A549 (cell line): ENCODE results near the gene HMGN4. TPM values are rescaled to one million over a fixed set of nuclear protein-coding genes. Genes with fewer than 3 reads are reported as not detected.

Source experiments
- ATAC-seq, 2 experiments: fragments of 200-7000 bp in 1 of 2; fragments of >200 bp in 1 of 2; cut with Nextera tagmentation in 1 of 2; cut with Tn5 transposase in 1 of 2; 3 replicates each; pipeline versions ENCODE4 v1.8.0 to v1.9.1; 2018 to 2020; ENCODE audit warnings: mild to moderate bottlenecking in 1 of 2, moderate library complexity in 1 of 2
- CTCF ChIA-PET: fragments of 300-600 bp; sonication (Branson Sonifier 250); formaldehyde crosslinking; extraction: SDS; loops from one replicate; lab custom pipeline; 2021; ENCODE audit warnings: antibody characterized with exemption, inconsistent platforms; lab: Yijun Ruan, JAX
- POLR2A ChIA-PET: fragments of 350-600 bp; formaldehyde crosslinking; extraction: SDS; loops from one replicate; lab custom pipeline; 2021; ENCODE audit warnings: antibody characterized with exemption, inconsistent platforms; lab: Yijun Ruan, JAX
- DNase-seq, 2 experiments: peaks; one replicate each; pipeline versions ENCODE4 v3.0.0 to v3.0.0-alpha.2; 2011 to 2016; ENCODE audit warnings: low read depth in 1 of 2, low spot score in 1 of 2
- FAIRE-seq: peaks from 2 replicates; lab custom pipeline; 2011; peaks lifted over from hg19 to GRCh38; lab: Jason Lieb, UNC
- H3K27ac ChIP-seq, 2 experiments: fragments of >200 bp; sonication (Bioruptor Twin); formaldehyde crosslinking; 3 replicates each; pipeline ENCODE4 v1.5.1; 2016 to 2017
- H3K4me1 ChIP-seq: fragments of >200 bp; sonication (Bioruptor Twin); formaldehyde crosslinking; 3 replicates; pipeline ENCODE4 v1.6.1; 2016
- H3K4me2 ChIP-seq: fragments of >200 bp; sonication (Bioruptor Twin); formaldehyde crosslinking; 3 replicates; pipeline ENCODE4 v1.6.1; 2016
- H3K4me3 ChIP-seq: fragments of >200 bp; sonication (Bioruptor Twin); formaldehyde crosslinking; 3 replicates; pipeline ENCODE4 v1.5.1; 2016
- H3K9me3 ChIP-seq: fragments of >200 bp; sonication (Bioruptor Twin); formaldehyde crosslinking; 3 replicates; pipeline ENCODE4 v1.6.1; 2016
- BHLHE40 ChIP-seq: IDR thresholded peaks from 2 replicates; pipeline ENCODE4 v1.6.1; 2012; ENCODE audit warnings: low read depth, low read length, inconsistent platforms
- CBX2 ChIP-seq: fragments of 200-600 bp; sonication (generic); IDR thresholded peaks from 2 replicates; pipeline ENCODE4 v1.6.1; 2016; ENCODE audit warnings: low read depth, mild to moderate bottlenecking, borderline replicate concordance
- CEBPB ChIP-seq, 2 experiments: fragments of >200 bp in 1 of 2; sonication (Bioruptor Twin) in 1 of 2; formaldehyde crosslinking in 1 of 2; IDR thresholded peaks; 2 replicates each; pipeline ENCODE4 v1.6.1; 2012 to 2016
- CHD4 ChIP-seq: fragments of 200-600 bp; sonication (generic); IDR thresholded peaks from 2 replicates; pipeline ENCODE4 v1.6.1; 2016; ENCODE audit warnings: antibody characterized with exemption, mild to moderate bottlenecking, borderline replicate concordance
- CTCF ChIP-seq: fragments of >200 bp; sonication (Bioruptor Twin); formaldehyde crosslinking; IDR thresholded peaks from 3 replicates; pipeline ENCODE4 v1.5.1; 2016
- EHMT2 ChIP-seq: fragments of 200-600 bp; sonication (generic); IDR thresholded peaks from 2 replicates; pipeline ENCODE4 v1.6.1; 2016; ENCODE audit warnings: antibody characterized with exemption, low read depth, mild to moderate bottlenecking, moderate library complexity
- FOSL2 ChIP-seq, 2 experiments: fragments of 450-650 bp in 1 of 2; fragments of >200 bp in 1 of 2; sonication (Bioruptor Twin) in 1 of 2; formaldehyde crosslinking; IDR thresholded peaks; 2 replicates each; pipeline versions ENCODE4 v1.5.0 to v1.6.1; 2016 to 2020; ENCODE audit warnings: mild to moderate bottlenecking in 1 of 2, moderate library complexity in 1 of 2
- JUN ChIP-seq, 2 experiments: fragments of >200 bp; sonication (Bioruptor Twin); formaldehyde crosslinking; IDR thresholded peaks; 2 replicates in 1 of 2; 3 replicates in 1 of 2; pipeline ENCODE4 v1.6.1; 2016 to 2017
- MAFK ChIP-seq: fragments of 450-650 bp; IDR thresholded peaks from 2 replicates; pipeline ENCODE4 v1.6.1; 2014; ENCODE audit not compliant: partially characterized antibody
- MAZ ChIP-seq: fragments of 150-350 bp; IDR thresholded peaks from 2 replicates; pipeline ENCODE4 v1.6.1; 2014; ENCODE audit warnings: antibody characterized with exemption, low read depth, low read length, borderline replicate concordance
- NFE2L2 ChIP-seq: fragments of 150-350 bp; conservative IDR thresholded peaks from 2 replicates; pipeline ENCODE4 v1.6.1; 2014; ENCODE audit warnings: low read length
- NPAS2 ChIP-seq: fragments of 250-450 bp; sonication (Bioruptor Pico); IDR thresholded peaks from 2 replicates; pipeline ENCODE4 v1.8.0; 2022; ENCODE audit warnings: mild to moderate bottlenecking, moderate library complexity, borderline replicate concordance
- POLR2AphosphoS2 ChIP-seq: conservative IDR thresholded peaks from 2 replicates; pipeline ENCODE4 v1.6.1; 2012; ENCODE audit warnings: low read length, improper control_type of control experiment, inconsistent platforms
- RAD21 ChIP-seq, 2 experiments: fragments of >200 bp in 1 of 2; sonication (Bioruptor Twin) in 1 of 2; formaldehyde crosslinking in 1 of 2; IDR thresholded peaks in 1 of 2; conservative IDR thresholded peaks in 1 of 2; 2 replicates in 1 of 2; 3 replicates in 1 of 2; pipeline ENCODE4 v1.6.1; 2012 to 2018; ENCODE audit warnings: inconsistent platforms in 1 of 2
- RCOR1 ChIP-seq: fragments of 150-350 bp; IDR thresholded peaks from 2 replicates; pipeline ENCODE4 v1.6.1; 2014; ENCODE audit warnings: antibody characterized with exemption, low read length, low read depth
- REST ChIP-seq: fragments of 200-600 bp; sonication (generic); IDR thresholded peaks from 2 replicates; pipeline ENCODE4 v1.6.1; 2016; ENCODE audit warnings: antibody characterized with exemption, mild to moderate bottlenecking, moderate library complexity
- RFX5 ChIP-seq: fragments of 450-650 bp; IDR thresholded peaks from 2 replicates; pipeline ENCODE4 v1.7.1; 2014; ENCODE audit warnings: antibody characterized with exemption, mild to moderate bottlenecking, moderate library complexity
- SMC3 ChIP-seq: fragments of >200 bp; sonication (Bioruptor Twin); formaldehyde crosslinking; IDR thresholded peaks from 3 replicates; pipeline ENCODE4 v1.6.1; 2018; ENCODE audit warnings: inconsistent platforms
- SREBF2 ChIP-seq: fragments of 450-650 bp; IDR thresholded peaks from 2 replicates; pipeline ENCODE4 v1.6.1; 2014; ENCODE audit warnings: mild to moderate bottlenecking, moderate library complexity
- TFCP2L1 ChIP-seq: fragments of 250-450 bp; sonication (Bioruptor Pico); IDR thresholded peaks from 2 replicates; pipeline ENCODE4 v1.5.0; 2021; ENCODE audit warnings: mild to moderate bottlenecking
- USF2 ChIP-seq: fragments of 450-650 bp; IDR thresholded peaks from 2 replicates; pipeline ENCODE4 v1.6.1; 2014; ENCODE audit warnings: antibody characterized with exemption
- ZNF302 ChIP-seq: fragments of 250-450 bp; sonication (Bioruptor Pico); IDR thresholded peaks from 2 replicates; pipeline ENCODE4 v1.9.0; 2021; ENCODE audit warnings: inconsistent platforms, mild to moderate bottlenecking, moderate library complexity
- WGBS: methylation state at CpG from one replicate; pipeline ENCODE4 v1.1.6; 2017; ENCODE audit errors: missing lambda C conversion rate; 5-methylcytosine and 5-hydroxymethylcytosine counted together
- polyA plus RNA-seq, 4 experiments: library from polyadenylated mRNA; depleted of rRNA in 3 of 4; stranded (reverse); fragments of >200 nt; fragmentation: RNase III in 1 of 4; extraction: RNeasy Plus Mini Kit Qiagen cat#74134 plus additional on column Dnase treatment in 1 of 4; gene quantifications; 2 replicates in 3 of 4; 3 replicates in 1 of 4; pipeline ENCODE4 v1.2.3, GENCODE V29; 2011 to 2017

HMGN4 gene
- polyA plus RNA-seq, 2 of the 4 experiments (the other 2 are of a cell fraction), result 55.0 to 59.0 TPM

- no peak for TF ChIP-seq REST
- no peak for TF ChIP-seq CHD4
- no peak for TF ChIP-seq RFX5
Observed at GRCh38 chr6:26563488-26563887, 25.3 kb downstream of the HMGN4 start (continued).

GRCh38 chr6:26568601-26569432 lies 30.7 kb downstream of the HMGN4 start:
- CTCF ChIA-PET, result interaction anchor here (0.6 to 9.4 kb wide), 16 partner anchors 8 to 284 kb away, joined by 3 to 124 read pairs (median 4); partner anchors contain the start of gene HMGN4
- peak; percentile 71 to 74 for ATAC-seq
- POLR2A ChIA-PET, result interaction anchor here (0.9 to 1.9 kb wide), 3 partner anchors 12 to 335 kb away, joined by 3 to 10 read pairs (median 3); partner anchors contain the start of gene ABT1
- peaks cover 6% of the 10 kb centered on the region; the same call in 1 of the 3 replicates for H3K4me1 ChIP-seq
- peak in 1 of 2 experiments; percentile 93 for DNase-seq
- TF ChIP-seq CEBPB (IDR thresholded peaks at IDR 0.05) (peak; percentile 83 to 95), POLR2AphosphoS2 (no peak), CTCF (peak; percentile 41), RAD21 (conservative IDR thresholded peaks at IDR 0.05 in 1 of 2, IDR thresholded peaks at IDR 0.05 in 1 of 2) (peak; percentile 61 to 68), BHLHE40 (no peak), SMC3 (peak; percentile 40; the same call in 2 of the 3 replicates), SREBF2 (peak; percentile 79), CBX2 (no peak)
- FAIRE-seq, result no peak
- H3K4me3 ChIP-seq, result peak overlapping the region; percentile 66
- peak overlapping the region; percentile 53 to 86; a peak in 5 of 6 replicates for H3K27ac ChIP-seq
- WGBS, result under 1% methylated on average over 29 of the region's 34 CpGs
- no peaks in the 10 kb centered on the region for H3K9me3 ChIP-seq
- peak overlapping the region; percentile 70 for H3K4me2 ChIP-seq

- WGBS, result 0% methylated on average over 2 of the region's 2 CpGs
- ChIA-PET POLR2A (interaction anchor here (0.9 to 1.5 kb wide), 2 partner anchors 27 to 335 kb away, joined by 3 read pairs; partner anchors contain the start of gene ABT1), CTCF (interaction anchor here (0.7 to 9.4 kb wide), 12 partner anchors 9 to 240 kb away, joined by 3 to 124 read pairs (median 5); partner anchors contain the start of gene HMGN4)
- no peak for ATAC-seq
- no peak for DNase-seq
- Histone ChIP-seq H3K9me3 (no peaks in the 10 kb centered on the region), H3K4me3 (peak overlapping the region; percentile 66), H3K27ac (peak overlapping the region; percentile 53 to 86; a peak in 3 of 6 replicates), H3K4me1 (peaks cover 6% of the 10 kb centered on the region; the same call in 1 of the 3 replicates), H3K4me2 (peak overlapping the region; percentile 70)
- FAIRE-seq, result no peak
- TF ChIP-seq MAFK (no peak), FOSL2 (IDR thresholded peaks at IDR 0.05) (no peak), FOSL2 (CRISPR knock-in tag; IDR thresholded peaks at IDR 0.05) (no peak), NFE2L2 (no peak), NPAS2 (CRISPR knock-in tag) (no peak), CTCF (no peak), JUN (IDR thresholded peaks at IDR 0.05) (no peak), RCOR1 (no peak), MAZ (no peak), BHLHE40 (no peak), TFCP2L1 (no peak), ZNF302 (no peak), USF2 (no peak), EHMT2 (no peak), SMC3 (no peak)
Observed at GRCh38 chr6:26569433-26569764, 31.2 kb downstream of the HMGN4 start.
